Measurements from ENCODE around the gene DLG5. TPM values are rescaled to one million over a fixed set of nuclear protein-coding genes. Genes with fewer than 3 reads are reported as not detected.

Gene DLG5
- total RNA-seq, 1 donor from 2014 or later: 22.2 TPM

DNA sequence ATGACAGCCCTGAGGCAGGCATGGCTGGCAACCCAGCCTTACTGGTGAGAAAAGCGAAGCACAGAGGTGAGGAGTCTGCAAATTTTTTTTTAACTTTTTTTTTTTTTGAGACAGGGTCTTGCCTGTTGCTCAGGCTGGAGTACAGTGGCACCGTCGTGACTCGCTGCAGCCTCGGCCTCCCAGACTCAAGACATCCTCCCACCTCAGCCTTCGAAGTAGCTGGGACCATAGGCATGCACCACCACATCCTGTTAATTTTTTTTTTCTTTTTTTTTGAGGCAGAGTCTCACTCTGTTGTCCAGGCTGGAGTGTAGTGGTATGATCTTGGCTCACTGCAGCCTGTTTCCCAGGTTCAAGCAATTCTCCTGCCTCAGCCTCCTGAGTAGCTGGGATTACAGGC is 35.1 kb upstream of the DLG5 start:
- H2AFZ ChIP-seq (replicated peaks): no peak overlapping the region
- DNase-seq (ENCODE audit: low spot score): no peak
- H3K4me1 ChIP-seq: no peaks in the 10 kb centered on the region
- no peaks in the 10 kb centered on the region for H3K36me3 ChIP-seq
- no peak overlapping the region for H3K4me3 ChIP-seq
- H3K9me3 Mint-ChIP-seq: peaks cover 24% of the 10 kb centered on the region
- no peaks in the 10 kb centered on the region for H3F3A ChIP-seq (ENCODE audit: low read depth)
- peaks cover 8% of the 10 kb centered on the region for H3K9me3 ChIP-seq (ENCODE audit: low read depth)
- no peak overlapping the region for H3K27ac Mint-ChIP-seq
- H3K27ac ChIP-seq: no peak overlapping the region
- H4K20me1 ChIP-seq (ENCODE audit: low read depth): no peaks in the 10 kb centered on the region
- H3K79me2 ChIP-seq (ENCODE audit: low read depth): no peaks in the 10 kb centered on the region
- no peak overlapping the region for H3K4me3 Mint-ChIP-seq
- H3K9ac ChIP-seq: no peak overlapping the region
- no peak overlapping the region for H3K4me2 ChIP-seq
- H3K4me1 Mint-ChIP-seq: peaks cover 14% of the 10 kb centered on the region
- H3K27me3 ChIP-seq: no peaks in the 10 kb centered on the region
- no peaks in the 10 kb centered on the region for H3K27me3 Mint-ChIP-seq (ENCODE audit: insufficient read depth, low read depth)
- peaks cover 4% of the 10 kb centered on the region for H3K36me3 Mint-ChIP-seq
- no peak for TF ChIP-seq EZH2 (IDR thresholded peaks at IDR 0.05)
- TF ChIP-seq EZH2phosphoT487 (IDR thresholded peaks at IDR 0.05): no peak
- TF ChIP-seq, protein P1, sequence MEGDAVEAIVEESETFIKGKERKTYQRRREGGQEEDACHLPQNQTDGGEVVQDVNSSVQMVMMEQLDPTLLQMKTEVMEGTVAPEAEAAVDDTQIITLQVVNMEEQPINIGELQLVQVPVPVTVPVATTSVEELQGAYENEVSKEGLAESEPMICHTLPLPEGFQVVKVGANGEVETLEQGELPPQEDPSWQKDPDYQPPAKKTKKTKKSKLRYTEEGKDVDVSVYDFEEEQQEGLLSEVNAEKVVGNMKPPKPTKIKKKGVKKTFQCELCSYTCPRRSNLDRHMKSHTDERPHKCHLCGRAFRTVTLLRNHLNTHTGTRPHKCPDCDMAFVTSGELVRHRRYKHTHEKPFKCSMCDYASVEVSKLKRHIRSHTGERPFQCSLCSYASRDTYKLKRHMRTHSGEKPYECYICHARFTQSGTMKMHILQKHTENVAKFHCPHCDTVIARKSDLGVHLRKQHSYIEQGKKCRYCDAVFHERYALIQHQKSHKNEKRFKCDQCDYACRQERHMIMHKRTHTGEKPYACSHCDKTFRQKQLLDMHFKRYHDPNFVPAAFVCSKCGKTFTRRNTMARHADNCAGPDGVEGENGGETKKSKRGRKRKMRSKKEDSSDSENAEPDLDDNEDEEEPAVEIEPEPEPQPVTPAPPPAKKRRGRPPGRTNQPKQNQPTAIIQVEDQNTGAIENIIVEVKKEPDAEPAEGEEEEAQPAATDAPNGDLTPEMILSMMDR (IDR thresholded peaks at IDR 0.05): no peak

DNA sequence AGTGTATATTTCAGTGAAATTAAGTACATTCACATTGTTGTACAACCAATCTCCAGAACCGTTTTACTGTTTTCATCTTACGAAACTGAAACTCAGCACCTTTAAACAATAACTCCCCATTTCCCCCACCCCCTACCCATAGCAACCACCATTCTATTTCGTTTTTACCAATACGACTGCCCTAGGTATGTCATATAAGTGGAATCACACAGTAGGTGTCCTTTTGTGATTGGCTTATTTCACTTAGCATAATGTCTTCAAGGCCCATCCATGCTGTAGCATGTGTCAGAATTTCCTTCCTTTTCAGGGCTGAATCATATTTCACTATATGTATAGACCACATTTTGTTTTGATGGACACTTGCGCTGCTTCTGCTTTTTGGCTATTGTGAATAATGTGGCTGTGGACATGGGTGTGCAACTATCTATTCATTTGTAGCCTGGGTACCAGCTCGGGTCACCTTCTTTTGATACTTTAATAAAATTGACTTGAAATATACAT is 34.3 kb upstream of the DLG5 start:
- no peak overlapping the region for H3K4me3 ChIP-seq
- H3K4me2 ChIP-seq: no peak overlapping the region
- TF ChIP-seq EZH2phosphoT487 (IDR thresholded peaks at IDR 0.05): no peak
- no peak for TF ChIP-seq EZH2 (IDR thresholded peaks at IDR 0.05)
- TF ChIP-seq, protein P1 (IDR thresholded peaks at IDR 0.05): no peak
- H3K4me1 Mint-ChIP-seq: peaks cover 10% of the 10 kb centered on the region
- H3K27ac Mint-ChIP-seq: no peak overlapping the region
- no peak for DNase-seq (ENCODE audit: low spot score)
- H3K9ac ChIP-seq: no peak overlapping the region
- H3K79me2 ChIP-seq (ENCODE audit: low read depth): no peaks in the 10 kb centered on the region
- H3K36me3 ChIP-seq: no peaks in the 10 kb centered on the region
- H3K27ac ChIP-seq: no peak overlapping the region
- H4K20me1 ChIP-seq (ENCODE audit: low read depth): no peaks in the 10 kb centered on the region
- H3K27me3 Mint-ChIP-seq (ENCODE audit: insufficient read depth, low read depth): no peaks in the 10 kb centered on the region
- peaks cover 8% of the 10 kb centered on the region for H3K9me3 ChIP-seq (ENCODE audit: low read depth)
- H2AFZ ChIP-seq (replicated peaks): no peak overlapping the region
- H3K27me3 ChIP-seq: no peaks in the 10 kb centered on the region
- peaks cover 4% of the 10 kb centered on the region for H3K36me3 Mint-ChIP-seq
- H3K4me1 ChIP-seq: no peaks in the 10 kb centered on the region
- H3F3A ChIP-seq (ENCODE audit: low read depth): no peaks in the 10 kb centered on the region
- H3K4me3 Mint-ChIP-seq: no peak overlapping the region
- peaks cover 22% of the 10 kb centered on the region for H3K9me3 Mint-ChIP-seq

DNA sequence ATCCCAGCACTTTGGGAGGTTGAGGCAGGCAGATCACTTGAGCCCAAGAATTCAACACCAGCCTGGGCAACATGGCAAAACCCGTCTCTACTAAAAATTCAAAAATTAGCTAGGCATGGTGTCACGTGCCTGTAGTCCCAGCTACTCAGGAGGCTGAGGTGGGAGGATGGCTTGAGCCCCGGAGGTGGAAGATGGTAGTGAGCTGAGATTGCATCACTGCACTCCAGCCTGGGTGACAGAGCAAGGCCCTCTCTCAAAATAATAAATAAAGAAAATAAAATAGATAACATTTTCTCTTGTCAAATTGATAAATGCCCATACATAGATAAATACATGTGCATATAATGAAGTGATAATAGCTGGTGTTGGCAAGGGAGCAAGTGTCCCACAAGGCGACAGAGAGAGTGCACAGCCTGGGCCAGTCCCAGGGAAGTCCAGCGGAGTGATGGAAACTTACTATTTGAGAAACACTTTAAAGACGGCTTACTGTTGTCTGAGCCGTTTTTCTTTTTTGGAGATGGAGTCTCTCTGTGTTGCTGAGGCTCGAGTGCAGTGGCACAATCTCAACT is 33.4 kb upstream of the DLG5 start:
- Mint-ChIP-seq H3K27ac (no peak overlapping the region), H3K4me3 (no peak overlapping the region), H3K36me3 (peaks cover 3% of the 10 kb centered on the region), H3K4me1 (peaks cover 10% of the 10 kb centered on the region), H3K9me3 (peaks cover 16% of the 10 kb centered on the region), H3K27me3 (ENCODE audit: insufficient read depth, low read depth) (no peaks in the 10 kb centered on the region)
- Histone ChIP-seq H3K4me3 (no peak overlapping the region), H3K27me3 (no peaks in the 10 kb centered on the region), H3K36me3 (no peaks in the 10 kb centered on the region), H3K4me2 (no peak overlapping the region), H3K79me2 (ENCODE audit: low read depth) (no peaks in the 10 kb centered on the region), H3F3A (ENCODE audit: low read depth) (no peaks in the 10 kb centered on the region), H3K9me3 (ENCODE audit: low read depth) (peaks cover 8% of the 10 kb centered on the region), H3K27ac (no peak overlapping the region), H3K4me1 (no peaks in the 10 kb centered on the region), H4K20me1 (ENCODE audit: low read depth) (no peaks in the 10 kb centered on the region), H2AFZ (replicated peaks) (no peak overlapping the region), H3K9ac (no peak overlapping the region)
- no peak for DNase-seq (ENCODE audit: low spot score)
- TF ChIP-seq EZH2 (IDR thresholded peaks at IDR 0.05): no peak
- no peak for TF ChIP-seq EZH2phosphoT487 (IDR thresholded peaks at IDR 0.05)
- TF ChIP-seq, protein P1 (IDR thresholded peaks at IDR 0.05): no peak
